Stimulated activated CD4-positive, alpha-beta T cell treated with anti-CD3 and anti-CD28 coated beads, Interleukin-12 subunit alpha, Interleukin-12 subunit beta, amount 100 ng/mL, for 48 hours (primary cell): Measurements from ENCODE around the gene NCAPD2.
"Not testable (repeated sequence)": the region's sequence is repeated elsewhere in the genome, so short reads cannot be mapped to it uniquely, and the experiment has no call there.

ENCODE experiments used
- DNase-seq, 3 donors: peaks; one replicate each; pipeline ENCODE4 v3.0.0-alpha.2; 2020; ENCODE audit warnings: low read depth in 2 of 3, low spot score in 1 of 3

NCAPD2 gene

DNA sequence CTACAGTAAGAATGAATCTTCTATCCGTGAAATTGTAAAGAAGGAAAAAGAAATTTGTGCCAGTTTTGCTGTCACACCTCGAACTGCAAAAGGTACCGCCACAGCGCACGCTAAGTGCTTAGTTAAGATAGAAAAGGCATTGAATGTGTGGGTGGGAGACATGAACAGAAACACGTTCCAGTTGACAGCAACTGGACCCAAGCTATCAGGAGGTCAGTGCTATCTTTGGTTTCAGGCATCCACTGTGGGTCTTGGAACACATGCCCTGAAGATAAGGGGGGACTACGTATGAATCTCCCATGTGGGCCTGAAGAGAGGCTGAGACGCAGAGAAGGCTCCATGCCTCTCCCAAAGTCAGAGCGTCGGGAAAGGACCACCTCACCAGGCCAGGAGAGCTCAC lies 52.1 kb downstream of the NCAPD2 start:
- no peak for DNase-seq

DNA sequence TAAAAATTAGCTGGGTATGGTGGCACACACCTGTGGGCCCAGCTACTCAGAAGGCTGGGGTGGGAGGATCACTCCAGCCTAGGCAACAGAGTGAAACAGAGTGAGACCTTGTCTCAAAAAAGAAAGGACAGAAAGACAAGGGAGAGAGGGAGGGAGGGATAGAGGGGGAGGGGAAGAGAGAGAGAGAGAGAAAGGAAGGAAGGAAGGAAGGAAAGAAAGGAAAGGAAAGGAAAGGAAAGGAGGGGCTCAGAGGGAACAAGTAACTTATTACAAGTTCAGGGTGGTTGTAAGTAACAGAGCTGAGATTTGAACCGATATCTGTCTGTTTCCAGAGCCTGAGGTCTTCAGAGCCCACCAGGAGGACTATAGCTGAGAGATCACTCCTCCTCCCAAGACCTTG lies 53.7 kb downstream of the NCAPD2 start:
- DNase-seq = no peak

GRCh38 chr12:6547987-6548386 lies 54.1 kb downstream of the NCAPD2 start:
- DNase-seq = no peak

DNA sequence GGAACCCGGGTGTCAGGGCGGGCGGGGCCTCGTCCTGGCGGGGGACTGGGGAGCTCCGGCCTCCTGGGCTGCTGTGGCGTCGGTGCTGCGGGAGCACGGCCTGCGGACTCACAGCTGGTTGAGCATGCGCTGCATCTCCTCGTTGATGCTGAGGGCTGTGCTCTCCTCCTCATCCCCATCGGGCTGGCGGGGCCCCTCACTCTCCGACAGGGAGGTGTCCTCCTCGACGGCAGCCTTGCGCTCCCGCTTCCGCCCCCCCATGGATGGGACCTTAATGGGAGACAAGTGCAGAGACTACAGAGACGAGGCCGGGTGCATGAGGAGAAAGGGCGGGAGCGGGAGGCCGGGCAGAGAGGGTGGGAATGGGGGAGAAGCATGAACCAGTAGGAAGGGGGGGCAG lies 54.7 kb downstream of the NCAPD2 start:
- DNase-seq = no peak

- no peak for DNase-seq
Measured at GRCh38 chr12:6548966-6549683, 55.2 kb downstream of the NCAPD2 start.

GRCh38 chr12:6549684-6550151 lies 55.8 kb downstream of the NCAPD2 start:
- no peak for DNase-seq

DNA sequence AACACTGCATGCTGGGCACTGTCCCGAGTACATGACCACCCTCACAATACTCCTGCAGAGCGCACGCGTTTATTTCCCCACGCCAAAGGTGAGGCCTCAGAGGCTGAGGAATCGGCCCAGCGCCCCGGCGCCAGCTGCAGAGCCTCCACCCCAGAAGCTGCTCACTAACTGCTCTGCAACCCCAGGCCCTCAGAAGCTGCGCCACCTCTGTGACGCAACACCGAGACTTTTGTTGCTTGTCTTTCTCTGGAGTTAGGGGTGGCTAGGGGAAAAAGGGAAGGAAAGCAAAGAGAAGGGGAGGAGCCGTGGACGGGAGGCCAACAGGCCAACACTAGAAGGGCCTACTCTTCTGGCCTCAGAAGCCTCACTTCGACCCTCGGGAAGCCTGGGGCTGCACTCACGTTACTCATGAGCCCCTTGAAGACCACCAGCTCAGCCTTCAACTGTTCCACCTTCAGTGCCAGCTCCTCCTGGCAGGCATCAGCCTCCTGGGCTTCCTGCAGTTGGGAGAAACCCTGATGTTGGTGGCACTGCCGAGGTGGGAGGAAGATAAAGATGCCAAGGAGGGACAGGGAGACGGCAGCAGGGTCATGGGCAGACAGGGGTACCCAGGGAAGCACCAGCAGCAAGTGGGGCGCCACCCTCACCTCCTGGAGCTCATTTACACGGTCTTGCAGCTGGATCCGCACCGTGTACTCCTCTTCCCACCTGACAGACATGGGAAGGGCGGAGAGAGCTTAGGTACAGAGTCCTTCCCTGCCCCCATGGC lies 56.6 kb downstream of the NCAPD2 start:
- DNase-seq = no peak

GRCh38 chr12:6551063-6551461 lies 57.2 kb downstream of the NCAPD2 start:
- DNase-seq = no peak

DNA sequence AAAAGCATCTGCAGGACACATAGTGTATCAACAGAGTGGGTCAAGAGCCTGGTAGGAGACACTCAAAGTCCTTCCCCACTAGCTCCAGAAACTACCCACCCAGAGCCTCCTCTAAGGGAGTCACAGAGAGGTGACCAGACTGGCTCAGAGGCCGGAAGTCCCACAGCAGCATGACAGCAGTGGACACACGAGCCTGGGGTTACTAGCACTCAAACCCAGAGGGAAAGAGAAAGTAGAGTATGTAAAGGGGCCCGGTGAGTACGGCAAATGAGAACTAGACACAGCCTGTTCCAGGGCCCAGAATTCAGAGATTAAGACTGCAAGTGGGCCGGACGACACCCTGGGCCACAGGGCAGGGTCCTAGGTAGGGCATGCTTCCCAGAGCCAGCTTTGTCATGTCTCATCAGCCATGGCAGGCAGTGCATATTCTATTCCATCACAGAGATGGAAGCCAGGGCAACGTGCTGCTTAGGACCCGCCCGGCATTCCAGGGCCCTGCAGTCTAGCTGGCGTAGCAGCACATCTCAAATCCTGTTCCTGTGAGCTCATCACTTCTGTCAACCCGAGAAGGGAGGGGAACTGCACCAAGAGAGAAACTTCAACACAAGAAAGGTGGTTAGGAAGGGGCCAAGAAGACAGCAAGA lies 57.7 kb downstream of the NCAPD2 start:
- DNase-seq = no peak

GRCh38 chr12:6552140-6552551 lies 58.2 kb downstream of the NCAPD2 start:
- DNase-seq = no peak

DNA sequence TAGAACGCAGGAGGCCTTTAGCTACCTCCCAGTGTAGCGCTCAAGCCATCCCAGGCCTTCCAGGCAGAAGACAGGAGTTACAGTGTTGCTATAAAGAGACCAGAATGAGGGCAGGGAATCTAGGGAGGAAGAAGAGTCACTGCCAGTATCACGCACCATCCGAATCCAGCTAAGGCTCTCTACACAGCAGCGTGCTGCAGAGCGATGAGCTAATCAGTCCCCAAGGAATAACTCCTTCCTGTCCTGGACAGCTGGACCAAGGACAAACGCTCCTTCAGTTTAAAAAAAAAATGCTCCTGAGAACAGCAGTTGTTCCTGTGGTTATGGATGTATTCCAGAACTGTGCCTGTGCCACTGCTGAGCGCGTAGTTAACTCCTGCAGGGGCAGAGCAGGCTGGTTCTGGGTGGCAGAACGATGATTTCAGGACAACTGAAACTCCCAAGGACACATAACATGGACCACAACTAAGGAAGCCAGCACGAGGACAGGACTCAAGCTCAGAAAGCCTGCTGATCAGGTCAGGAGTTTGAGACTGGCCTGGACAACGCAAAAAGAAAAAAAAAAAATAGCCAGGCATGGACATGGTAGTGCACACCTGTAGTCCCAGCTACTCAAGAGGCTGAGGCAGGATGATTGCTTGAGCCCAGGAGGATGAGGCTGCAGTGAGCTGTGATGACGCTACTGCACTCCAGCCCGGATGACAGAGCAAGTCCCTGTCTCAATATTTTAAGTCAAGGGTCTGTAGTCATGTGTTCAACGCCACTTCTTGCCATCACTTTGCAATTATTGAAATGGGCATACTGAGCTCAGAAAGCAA lies 59.4 kb downstream of the NCAPD2 start:
- no peak for DNase-seq

- peak in 2 of 3 donors; percentile 72 to 73 for DNase-seq
Measured at GRCh38 chr12:6554168-6555017, 60.5 kb downstream of the NCAPD2 start.

DNA sequence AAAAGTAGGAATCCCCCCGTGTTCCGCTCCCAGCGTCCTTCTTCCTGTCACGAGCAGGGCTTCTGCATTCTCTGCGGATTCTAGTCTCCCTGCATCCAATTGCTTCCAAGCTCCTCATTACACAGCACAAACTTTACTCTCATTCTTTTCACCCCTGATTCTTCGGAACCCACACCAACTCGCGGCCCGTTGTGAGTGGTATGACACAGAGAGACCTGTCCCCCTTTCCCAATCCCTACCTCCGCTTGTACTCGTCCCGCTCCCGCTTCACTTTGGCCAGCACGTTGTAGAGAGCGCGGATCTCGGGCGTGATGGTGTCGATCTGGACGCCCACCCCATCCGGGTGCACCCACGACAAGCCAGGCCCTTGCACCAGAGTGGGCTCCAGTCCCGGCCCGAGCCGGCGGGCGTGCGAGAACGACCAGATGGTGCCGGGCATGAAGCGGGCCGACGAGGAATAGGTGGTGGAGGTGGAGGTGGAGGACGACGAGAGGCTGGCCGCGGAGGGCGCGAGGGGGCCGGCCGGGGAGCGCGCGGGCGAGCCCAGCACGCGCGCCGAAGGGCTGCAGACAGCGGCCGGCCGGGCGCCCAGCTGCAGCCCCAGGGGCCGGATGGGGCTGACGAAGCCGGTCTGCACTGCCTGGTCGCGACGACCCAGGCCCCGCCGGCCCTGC lies 61.3 kb downstream of the NCAPD2 start:
- DNase-seq = no peak

DNA sequence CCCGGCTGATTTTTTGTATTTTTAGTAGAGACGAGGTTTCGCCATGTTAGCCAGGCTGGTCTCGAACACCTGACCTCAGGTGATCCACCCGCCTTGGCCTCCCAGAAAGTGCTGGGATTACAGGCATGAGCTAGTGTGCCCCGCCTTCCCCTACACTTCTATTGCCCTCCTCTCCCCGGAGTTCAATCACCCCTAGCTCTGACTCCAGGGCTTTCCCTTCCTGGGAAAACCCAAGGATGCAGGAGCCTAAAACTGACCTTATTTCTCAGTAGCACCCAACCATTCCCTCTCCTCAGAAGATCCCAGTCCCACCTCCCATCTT lies 62.6 kb downstream of the NCAPD2 start:
- DNase-seq = not testable (repeated sequence)

- no peak for DNase-seq
Measured at GRCh38 chr12:6556857-6557256, 63.0 kb downstream of the NCAPD2 start.

GRCh38 chr12:6558014-6558760 lies 64.3 kb downstream of the NCAPD2 start:
- peak in 1 of 3 donors; percentile 28 for DNase-seq

GRCh38 chr12:6559500-6559899 lies 65.6 kb downstream of the NCAPD2 start:
- no peak for DNase-seq

GRCh38 chr12:6560501-6561205 lies 66.8 kb downstream of the NCAPD2 start:
- no peak for DNase-seq

DNA sequence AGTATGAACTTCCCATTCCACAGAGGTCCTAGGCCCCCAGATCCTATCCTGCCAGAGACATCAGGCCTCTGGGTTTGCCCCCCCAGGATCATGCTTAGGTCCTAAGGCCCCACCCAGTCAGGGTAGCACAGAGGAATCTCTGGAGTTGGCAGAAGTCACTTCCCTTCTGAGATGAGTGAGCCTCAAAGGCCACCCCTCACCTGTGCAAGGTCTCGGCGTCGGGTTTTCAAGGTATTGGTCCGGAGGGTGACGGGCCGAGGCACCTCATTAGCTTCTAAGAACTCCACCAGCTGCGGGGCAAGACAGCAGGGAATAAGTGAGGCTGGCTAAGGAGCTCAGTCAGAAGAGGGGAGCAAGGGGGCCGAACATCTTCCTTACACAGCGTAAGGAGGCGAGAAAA lies 69.0 kb downstream of the NCAPD2 start:
- no peak for DNase-seq
